Activated naive CD4-positive, alpha-beta T cell treated with anti-CD3 and anti-CD28 coated beads, Interleukin-2, amount 50 U/mL, for 72 hours (primary cell): ENCODE results near the gene KIAA1549. TPM values are rescaled to one million over a fixed set of nuclear protein-coding genes. Genes with fewer than 3 reads are reported as not detected.
A peak's percentile ranks its signal among the peaks of the same experiment; 100 is the strongest.

Source experiments
- ATAC-seq, 2 donors: fragments of 150-1000 bp; cut with Tn5 transposase; 2 replicates each; pipeline ENCODE4 v1.10.0; 2021; ENCODE audit warnings: mild to moderate bottlenecking in 2 of 2, moderate library complexity in 2 of 2
- DNase-seq, 2 donors: peaks; one replicate each; pipeline ENCODE4 v3.0.0; 2021 to 2022; ENCODE audit warnings: low spot score in 2 of 2
- H3K27ac Mint-ChIP-seq, 2 donors: one replicate each; pipeline ENCODE4 v1.8.0; 2022; ENCODE audit warnings: mild to moderate bottlenecking in 2 of 2, mixed read lengths in 2 of 2
- H3K36me3 Mint-ChIP-seq, 2 donors: one replicate each; pipeline ENCODE4 v1.8.0; 2022; ENCODE audit warnings: mixed read lengths in 2 of 2
- H3K9me3 Mint-ChIP-seq, 2 donors: one replicate each; pipeline ENCODE4 v1.8.0; 2022; ENCODE audit warnings: mixed read lengths in 2 of 2
- total RNA-seq, 2 donors: library from RNA; stranded (reverse); gene quantifications; one replicate each; pipeline ENCODE4 v1.2.3, GENCODE V29; 2022

The KIAA1549 gene
- total RNA-seq, 2 donors from 2014 or later: 1.1 to 1.2 TPM

GRCh38 chr7:138903186-138903820, 77.9 kb downstream of the KIAA1549 start:
- Mint-ChIP-seq H3K36me3 (peaks cover 0 to 8% of the 10 kb centered on the region in 2 donors), H3K9me3 (no peaks in the 10 kb centered on the region), H3K27ac (peak overlapping the region; percentile 86 to 97)
- ATAC-seq (peak; percentile 98), DNase-seq (peak; percentile 69 to 84)

- no peak for DNase-seq
- Mint-ChIP-seq H3K36me3 (peaks cover 0 to 8% of the 10 kb centered on the region in 2 donors), H3K27ac (peak overlapping the region in 1 of 2 donors; percentile 86), H3K9me3 (no peaks in the 10 kb centered on the region)
- ATAC-seq: peak in 1 of 2 donors; percentile 16
Measured at GRCh38 chr7:138902161-138902560, 79.0 kb downstream of the KIAA1549 start.

GRCh38 chr7:138900035-138900828, 81.0 kb downstream of the KIAA1549 start:
- Mint-ChIP-seq H3K36me3 (peaks cover 0 to 4% of the 10 kb centered on the region in 2 donors), H3K9me3 (no peaks in the 10 kb centered on the region), H3K27ac (peak overlapping the region in 1 of 2 donors; percentile 75)
- DNase-seq: no peak
- no peak for ATAC-seq

- DNase-seq: no peak
- Mint-ChIP-seq H3K27ac (peak overlapping the region in 1 of 2 donors; percentile 68), H3K9me3 (no peaks in the 10 kb centered on the region), H3K36me3 (peaks cover 0 to 4% of the 10 kb centered on the region in 2 donors)
- ATAC-seq: no peak
Measured at GRCh38 chr7:138898802-138899201, 82.4 kb downstream of the KIAA1549 start.

GRCh38 chr7:138898255-138898654, 82.9 kb downstream of the KIAA1549 start:
- DNase-seq (peak in 1 of 2 donors; percentile 20), ATAC-seq (peak; percentile 81 to 96)
- Mint-ChIP-seq H3K9me3 (no peaks in the 10 kb centered on the region), H3K36me3 (peaks cover 0 to 4% of the 10 kb centered on the region in 2 donors), H3K27ac (peak overlapping the region; percentile 68 to 90)

GRCh38 chr7:138895679-138896078, 85.5 kb downstream of the KIAA1549 start:
- DNase-seq: no peak

GRCh38 chr7:138893258-138893657, 87.9 kb downstream of the KIAA1549 start:
- no peaks in the 10 kb centered on the region for H3K9me3 Mint-ChIP-seq
- ATAC-seq: no peak
- H3K36me3 Mint-ChIP-seq: no peaks in the 10 kb centered on the region
- no peak for DNase-seq
- no peak overlapping the region for H3K27ac Mint-ChIP-seq

More at GRCh38 chr7:138895679-138896078, 85.5 kb downstream of the KIAA1549 start:
- Mint-ChIP-seq H3K36me3 (peaks cover 0 to 1% of the 10 kb centered on the region in 2 donors), H3K27ac (no peak overlapping the region), H3K9me3 (no peaks in the 10 kb centered on the region)
- no peak for ATAC-seq

GRCh38 chr7:138892812-138893211, 88.4 kb downstream of the KIAA1549 start:
- no peaks in the 10 kb centered on the region for H3K9me3 Mint-ChIP-seq
- DNase-seq (no peak), ATAC-seq (no peak)
- H3K36me3 Mint-ChIP-seq: no peaks in the 10 kb centered on the region
- no peak overlapping the region for H3K27ac Mint-ChIP-seq

- Mint-ChIP-seq H3K36me3 (no peaks in the 10 kb centered on the region), H3K9me3 (no peaks in the 10 kb centered on the region), H3K27ac (no peak overlapping the region)
- ATAC-seq: no peak
- DNase-seq: no peak
Measured at GRCh38 chr7:138892006-138892630, 89.1 kb downstream of the KIAA1549 start.

GRCh38 chr7:138891446-138891810, 89.8 kb downstream of the KIAA1549 start:
- no peak for ATAC-seq
- Mint-ChIP-seq H3K27ac (peak overlapping the region in 1 of 2 donors; percentile 6), H3K36me3 (no peaks in the 10 kb centered on the region), H3K9me3 (no peaks in the 10 kb centered on the region)
- no peak for DNase-seq

GRCh38 chr7:138890499-138891445, 90.4 kb downstream of the KIAA1549 start:
- H3K27ac Mint-ChIP-seq: peak overlapping the region in 1 of 2 donors; percentile 6

GRCh38 chr7:138889582-138890498, 91.3 kb downstream of the KIAA1549 start:
- DNase-seq (no peak), ATAC-seq (no peak)
- H3K36me3 Mint-ChIP-seq: no peaks in the 10 kb centered on the region
- no peaks in the 10 kb centered on the region for H3K9me3 Mint-ChIP-seq
- H3K27ac Mint-ChIP-seq: no peak overlapping the region

More at GRCh38 chr7:138890499-138891445, 90.4 kb downstream of the KIAA1549 start:
- no peaks in the 10 kb centered on the region for H3K9me3 Mint-ChIP-seq
- ATAC-seq: no peak
- DNase-seq: no peak
- no peaks in the 10 kb centered on the region for H3K36me3 Mint-ChIP-seq

GRCh38 chr7:138887872-138888656, 93.1 kb downstream of the KIAA1549 start:
- no peak overlapping the region for H3K27ac Mint-ChIP-seq
- DNase-seq: no peak
- H3K9me3 Mint-ChIP-seq: no peaks in the 10 kb centered on the region
- H3K36me3 Mint-ChIP-seq: no peaks in the 10 kb centered on the region
- no peak for ATAC-seq

GRCh38 chr7:138887085-138887710, 94.0 kb downstream of the KIAA1549 start:
- Mint-ChIP-seq H3K9me3 (peaks cover 0 to 4% of the 10 kb centered on the region in 2 donors), H3K27ac (no peak overlapping the region), H3K36me3 (peaks cover 0 to 4% of the 10 kb centered on the region in 2 donors)
- no peak for DNase-seq
- no peak for ATAC-seq
